ENCODE measurements around the gene KRT2.

DNA sequence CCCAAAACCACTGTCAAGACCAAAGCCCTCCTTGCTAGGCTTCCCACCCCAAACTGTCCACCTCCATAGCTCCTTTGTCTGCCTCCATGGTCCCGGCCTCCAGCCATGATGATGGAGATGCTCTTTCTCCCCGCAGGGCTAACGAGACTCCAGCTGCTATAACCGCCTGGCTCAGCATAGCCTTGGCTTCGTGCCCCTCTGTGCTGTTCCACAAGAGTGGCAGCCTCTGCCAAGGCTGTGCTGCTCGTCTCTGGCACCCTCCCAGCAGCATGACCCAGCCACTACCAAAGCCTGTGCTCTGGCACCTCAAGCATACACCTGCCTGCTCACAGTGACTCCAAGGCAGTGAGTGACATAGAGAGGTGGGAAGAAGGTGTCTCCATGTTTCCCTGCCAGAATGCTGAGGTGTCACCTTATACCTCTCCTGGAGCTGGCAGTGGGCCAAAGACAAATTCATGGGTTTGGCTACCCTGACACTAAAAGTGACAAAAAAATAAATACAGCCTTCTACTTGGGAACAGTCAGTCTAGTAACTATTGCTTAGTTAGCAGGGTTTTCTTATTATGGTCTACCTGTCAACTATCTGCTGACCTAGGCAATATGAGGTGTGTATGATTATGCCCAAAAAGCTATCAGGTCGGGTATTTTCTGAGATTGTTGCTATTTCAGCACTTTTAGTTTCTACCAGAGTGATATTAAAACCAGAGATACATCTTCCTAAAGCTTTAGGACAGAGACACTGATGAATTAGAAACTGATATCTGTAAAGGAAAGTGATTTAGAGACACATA lies 17.6 kb downstream of the KRT2 start:
- no peak for TF ChIP-seq ZNF274 (IDR thresholded peaks at IDR 0.05; ENCODE audit: low read depth, low read length)
- TF ChIP-seq SUZ12 (IDR thresholded peaks at IDR 0.05; ENCODE audit: extremely low read depth, insufficient read depth, insufficient read length), result no peak
